HG03039 (cell line): ENCODE results near the gene KRT9.
"Not testable (repeated sequence)": the region's sequence is repeated elsewhere in the genome, so short reads cannot be mapped to it uniquely, and the experiment has no call there.

Experiments used
- ATAC-seq: cut with Tn5 transposase; IDR thresholded peaks from one replicate; pipeline ENCODE4 v1.9.1; 2021; ENCODE audit warnings: mild to moderate bottlenecking, moderate library complexity; ENCODE audit not compliant: unreplicated experiment

KRT9 gene

DNA sequence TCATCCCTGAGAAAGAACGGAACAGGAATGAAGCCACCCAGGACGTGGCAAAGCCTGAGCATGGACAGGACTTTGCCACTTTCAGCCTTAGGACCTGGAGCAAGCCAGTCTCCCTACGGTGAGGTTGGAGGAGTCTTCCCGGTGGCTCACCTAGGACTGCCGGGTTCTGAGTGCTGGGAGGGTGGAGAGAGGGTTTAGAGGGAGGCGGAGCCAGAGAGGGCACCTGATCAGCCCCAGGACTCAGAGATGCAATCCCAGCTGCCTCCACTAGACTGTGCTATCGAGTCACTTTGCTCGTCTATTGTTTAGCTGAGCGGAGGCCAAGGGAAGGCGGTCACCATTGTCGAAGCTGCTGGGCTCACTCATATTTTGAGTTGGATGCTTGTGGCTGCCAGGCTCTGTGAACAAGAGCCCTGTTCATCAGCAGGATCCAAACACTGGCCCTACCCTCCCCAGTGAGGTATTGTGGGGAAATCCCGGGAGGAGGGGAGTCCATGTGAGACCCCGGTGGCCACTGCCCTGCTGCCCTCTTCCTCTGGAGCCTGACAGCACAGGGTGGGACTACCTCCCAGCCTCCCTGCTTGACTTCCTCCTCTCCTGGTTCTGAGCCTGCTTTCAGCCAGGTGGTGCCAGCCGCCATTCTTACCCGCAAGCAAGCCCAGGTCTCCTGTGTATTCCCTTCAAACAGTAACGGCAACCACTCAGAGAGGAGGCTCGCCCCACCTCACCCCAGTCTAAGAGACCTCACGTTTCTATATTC is 7.8 kb upstream of the KRT9 start:
- ATAC-seq, result no peak

GRCh38 chr17:41578971-41579370 is 7.1 kb upstream of the KRT9 start:
- no peak for ATAC-seq

DNA sequence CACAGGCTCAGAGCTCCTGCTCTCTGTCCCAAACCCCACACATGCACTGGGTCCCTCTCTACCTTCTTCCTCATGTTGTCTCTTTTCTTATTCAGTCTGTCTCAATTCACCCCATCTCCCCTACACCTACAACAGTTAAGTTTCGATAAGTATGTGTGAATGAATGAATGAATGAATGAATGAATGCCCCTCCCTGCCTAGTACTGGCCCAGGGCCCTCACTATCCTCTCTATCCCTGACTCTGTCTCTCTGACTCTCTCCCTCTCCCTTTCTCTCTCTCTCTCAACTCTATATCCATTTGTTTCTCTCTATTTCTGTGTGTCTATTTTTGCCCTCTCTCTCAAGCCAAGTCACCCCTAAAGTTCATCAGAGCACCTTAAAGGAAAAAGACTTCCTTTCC is 6.7 kb upstream of the KRT9 start:
- no peak for ATAC-seq

- ATAC-seq, result not testable (repeated sequence)
Measured at GRCh38 chr17:41576740-41577139, 4.9 kb upstream of the KRT9 start.

- ATAC-seq, result no peak
Measured at GRCh38 chr17:41575336-41575735, 3.5 kb upstream of the KRT9 start.

GRCh38 chr17:41567317-41567716 is 4.5 kb downstream of the KRT9 start:
- no peak for ATAC-seq

DNA sequence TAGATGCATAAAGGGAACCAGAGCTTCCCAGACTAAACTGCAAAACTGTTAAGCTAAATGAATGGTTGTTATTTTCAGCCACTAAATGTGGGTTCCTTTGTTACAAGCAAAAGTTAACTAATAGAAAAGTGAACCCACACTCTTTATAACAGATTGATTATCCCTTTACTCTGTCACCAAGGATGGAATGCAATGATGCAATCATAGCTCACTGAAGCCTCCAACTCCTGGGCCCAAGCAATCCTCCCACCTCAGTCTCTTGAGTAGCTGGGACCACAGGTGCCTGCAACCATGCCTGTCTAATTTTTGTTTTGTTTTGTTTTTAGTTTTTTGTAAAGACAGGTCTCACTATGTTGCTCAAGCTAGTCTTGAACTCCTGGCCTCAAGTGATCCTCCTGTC is 6.5 kb downstream of the KRT9 start:
- no peak for ATAC-seq

- no peak for ATAC-seq
Measured at GRCh38 chr17:41563607-41564170, 8.2 kb downstream of the KRT9 start.

DNA sequence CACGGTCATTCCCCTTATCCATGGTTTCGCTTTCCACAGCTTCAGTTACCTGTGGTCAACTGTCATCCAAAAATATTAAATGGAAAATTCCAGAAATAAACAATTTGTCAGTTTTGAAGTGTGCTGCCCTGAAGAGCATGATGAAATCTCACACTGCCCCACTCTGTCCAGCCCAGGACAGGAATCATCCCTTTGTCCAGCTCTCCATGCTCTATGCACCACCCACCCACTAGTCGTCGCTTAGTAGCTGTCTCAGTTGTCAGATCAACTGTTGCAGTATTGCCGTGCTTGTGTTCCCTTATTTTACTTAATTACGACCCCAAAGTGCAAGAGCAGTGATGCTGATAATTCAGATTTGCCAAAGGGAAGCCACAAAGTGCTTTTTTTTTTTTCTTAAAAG is 10.3 kb downstream of the KRT9 start:
- ATAC-seq, result no peak

DNA sequence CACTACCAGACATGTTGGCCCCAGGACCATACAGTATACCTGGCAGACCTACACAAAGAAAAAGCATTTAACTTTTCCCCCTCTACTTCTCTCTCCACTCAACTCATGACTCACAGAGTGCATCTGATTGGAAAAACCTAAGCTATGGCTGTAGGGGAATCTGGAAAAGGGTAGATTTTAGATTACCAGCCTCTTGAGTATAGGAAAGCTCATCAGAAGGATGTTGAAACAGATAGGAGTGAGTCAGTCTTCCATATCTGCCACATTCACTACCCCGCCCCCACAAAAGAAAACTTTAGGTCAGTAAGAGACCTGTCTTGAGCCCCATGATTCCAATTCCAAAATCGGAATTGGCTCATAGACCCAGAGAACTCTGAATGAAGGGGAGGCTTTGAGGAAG is 12.3 kb downstream of the KRT9 start:
- ATAC-seq, result no peak

GRCh38 chr17:41556931-41557330 is 14.9 kb downstream of the KRT9 start:
- ATAC-seq, result no peak

DNA sequence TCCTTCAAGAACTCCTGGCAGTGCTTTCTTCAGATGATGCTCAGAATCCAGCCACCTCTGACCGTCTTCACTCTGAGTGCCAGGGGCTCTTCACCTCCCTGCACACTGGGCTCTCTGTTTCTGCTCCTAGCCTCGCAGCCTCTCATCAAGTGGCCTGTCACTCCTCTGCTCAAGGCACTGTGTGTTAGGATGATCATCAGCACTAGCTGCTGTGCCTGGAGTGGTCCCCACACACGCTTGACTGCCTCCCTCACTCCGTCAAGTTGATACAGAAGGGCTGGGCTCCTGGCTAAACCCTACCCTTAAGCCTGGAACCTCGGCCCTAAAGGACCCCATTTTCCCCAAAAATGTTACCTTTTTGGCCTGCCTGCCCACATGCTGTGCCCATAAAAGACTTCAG is 15.6 kb downstream of the KRT9 start:
- no peak for ATAC-seq

DNA sequence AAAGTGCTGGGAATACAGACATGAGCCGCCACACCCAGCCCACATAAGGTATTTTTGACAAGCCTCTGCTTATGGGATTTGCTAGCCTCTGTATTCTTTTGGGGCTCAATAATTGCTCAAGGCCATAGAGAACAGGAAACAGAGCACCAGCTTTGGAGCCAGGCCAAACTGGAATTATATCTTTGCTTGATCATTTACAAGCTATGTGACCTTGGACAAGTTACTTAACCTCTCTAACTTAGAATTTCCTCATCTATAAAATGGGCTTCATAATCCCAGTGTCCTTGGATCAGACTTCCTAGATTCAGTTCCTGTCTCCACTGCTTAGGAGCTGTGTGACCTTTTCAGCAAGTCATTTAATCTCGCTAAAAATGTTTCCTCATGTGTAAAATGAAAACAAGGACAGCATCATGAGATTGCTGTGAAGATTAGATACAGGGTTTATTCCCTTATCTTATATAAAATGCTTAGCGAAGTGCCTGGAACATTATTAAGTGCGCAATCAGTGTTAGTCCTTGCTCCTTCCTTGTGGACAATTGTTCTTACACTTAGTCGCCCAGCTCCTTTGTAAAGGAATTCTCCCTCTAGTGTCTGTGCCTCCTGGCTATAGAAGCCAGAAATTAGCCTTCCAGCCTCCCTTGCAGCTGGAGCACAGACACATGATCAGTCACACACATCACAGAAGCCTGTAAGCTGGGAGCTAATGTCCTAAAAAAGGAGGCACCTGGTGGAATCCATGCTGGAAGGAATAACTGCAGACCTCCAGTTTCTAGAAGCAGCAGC is 16.6 kb downstream of the KRT9 start:
- no peak for ATAC-seq

DNA sequence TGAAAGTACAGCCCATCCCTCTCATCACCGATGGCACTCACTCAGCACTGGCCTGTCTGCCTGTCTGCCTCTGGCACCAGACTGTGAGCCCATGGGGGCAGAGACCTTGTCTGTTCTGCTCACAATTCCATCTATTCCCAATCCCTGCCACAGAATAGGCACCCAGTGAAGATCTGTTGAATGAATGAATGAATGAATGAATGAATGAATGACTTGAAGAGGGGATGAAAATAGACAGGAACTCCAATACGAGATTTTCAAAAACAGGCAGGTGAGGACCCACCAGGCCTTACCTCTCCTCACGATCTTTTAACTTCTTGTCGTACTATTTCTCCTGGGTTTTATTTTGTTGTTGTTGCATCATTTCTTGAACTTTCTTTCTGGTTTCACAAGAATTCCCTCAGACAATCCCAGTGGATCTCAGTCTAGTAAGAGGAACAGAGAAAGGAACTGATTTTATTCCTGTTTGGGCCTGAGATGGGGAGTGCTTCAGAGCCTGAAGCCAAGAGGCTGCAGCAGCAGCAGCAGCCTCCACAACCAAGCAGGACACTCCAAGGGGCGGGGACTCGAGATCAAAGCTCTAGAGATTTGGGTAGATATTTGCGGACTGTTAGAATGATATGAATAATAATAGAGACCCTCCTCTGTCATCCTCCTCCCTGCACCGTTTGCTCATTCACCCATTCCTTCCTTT is 17.7 kb downstream of the KRT9 start:
- no peak for ATAC-seq

GRCh38 chr17:41553176-41553575 is 18.7 kb downstream of the KRT9 start:
- ATAC-seq, result no peak

GRCh38 chr17:41552455-41552854 is 19.4 kb downstream of the KRT9 start:
- no peak for ATAC-seq

GRCh38 chr17:41551365-41551764 is 20.5 kb downstream of the KRT9 start:
- ATAC-seq, result no peak

- ATAC-seq, result no peak
Measured at GRCh38 chr17:41549596-41550039, 22.2 kb downstream of the KRT9 start.

DNA sequence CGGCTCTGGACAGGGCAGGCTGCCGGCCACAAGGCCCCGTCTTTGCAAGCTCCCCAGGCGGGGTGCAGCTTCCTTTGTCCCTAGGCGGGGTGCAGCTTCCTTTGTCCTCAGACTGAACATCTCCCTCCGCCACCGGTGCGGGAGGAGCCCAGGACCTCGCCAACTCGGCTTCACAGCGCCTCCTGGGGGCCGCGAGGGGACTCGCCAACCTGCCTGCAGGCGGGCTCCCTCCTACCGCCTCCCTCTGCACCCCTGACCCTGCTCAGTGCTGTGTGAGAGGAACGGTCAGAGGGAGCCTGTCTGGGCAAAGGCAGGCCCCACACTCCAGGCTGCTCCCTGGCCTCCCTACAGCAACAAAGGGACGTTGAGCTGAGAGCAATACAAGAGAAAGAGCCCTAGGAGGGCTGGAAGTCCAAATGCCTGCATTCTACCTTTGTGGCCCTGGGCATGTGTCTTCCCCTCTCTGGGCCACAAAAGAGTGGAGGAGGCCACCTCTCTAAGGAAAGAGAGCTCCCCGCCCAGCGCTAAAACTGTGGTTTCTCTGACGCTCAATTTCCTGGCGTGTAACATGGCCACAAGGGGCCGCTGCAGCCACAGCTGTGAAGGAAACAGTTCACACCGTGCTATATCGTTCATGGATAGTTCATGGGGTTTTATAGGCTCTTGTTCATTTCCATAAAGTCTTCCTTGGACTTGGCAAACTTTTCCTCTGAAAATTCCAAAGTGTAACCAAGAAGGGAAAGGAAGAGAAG is 22.8 kb downstream of the KRT9 start:
- ATAC-seq, result no peak

DNA sequence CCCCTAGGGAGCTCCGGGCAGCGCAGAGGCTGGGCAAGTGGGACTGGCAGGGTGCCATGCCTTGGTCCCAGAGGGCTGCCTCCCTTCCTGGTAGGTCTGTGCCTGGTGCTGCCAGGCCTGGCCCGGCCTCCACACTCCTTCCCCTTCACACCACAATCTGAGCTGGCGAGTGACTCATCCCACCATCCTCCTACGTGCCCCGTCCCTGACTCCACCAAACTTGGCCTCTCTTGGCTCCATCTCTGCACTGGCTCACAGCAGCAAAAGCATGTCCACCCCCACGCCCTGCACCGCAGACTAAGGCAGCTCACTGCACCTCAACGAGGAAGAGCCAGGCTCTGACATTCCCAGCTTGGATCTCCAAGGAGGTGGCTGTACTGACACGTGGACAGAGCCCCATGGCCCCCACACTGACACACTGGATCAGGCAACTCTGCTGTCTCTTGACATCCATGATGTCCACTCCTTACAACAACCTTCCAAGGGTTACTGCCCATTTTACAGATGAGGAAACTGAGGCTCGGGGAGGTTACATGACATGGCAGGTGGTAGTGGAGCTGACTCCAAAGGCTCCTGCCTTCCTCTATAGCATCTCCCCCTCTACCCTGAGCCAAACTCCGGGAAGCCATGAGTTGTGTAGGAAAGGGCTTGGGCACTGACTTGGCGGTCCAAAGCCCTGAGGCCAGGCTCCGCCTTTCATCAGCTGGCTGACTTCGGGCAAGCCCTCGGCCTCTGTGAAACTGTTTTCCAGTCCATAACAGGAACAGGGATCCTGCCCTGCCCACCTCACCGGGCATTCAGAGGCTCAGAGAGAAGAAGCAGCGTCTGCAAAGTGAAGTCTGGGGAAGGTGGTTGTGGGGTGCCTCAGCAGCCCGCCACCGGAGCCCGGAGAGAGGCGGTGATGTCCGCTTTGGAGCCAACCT is 23.7 kb downstream of the KRT9 start:
- ATAC-seq, result no peak
